Muscle of leg (tissue), 11 donors: Measurements from ENCODE around the gene ZNF236. TPM values are rescaled to one million over a fixed set of nuclear protein-coding genes. Genes with fewer than 3 reads are reported as not detected.
A peak's percentile ranks its signal among the peaks of the same experiment; 100 is the strongest.

Experiments
- DNase-seq: peaks from one replicate; pipeline ENCODE4 v3.0.0; 2013
- H3K27ac ChIP-seq: one replicate; pipeline ENCODE4 v1.5.1; 2013; ENCODE audit warnings: mild to moderate bottlenecking, low read length, control low read depth
- H3K27me3 ChIP-seq: one replicate; pipeline ENCODE4 v1.6.1; 2013; ENCODE audit warnings: low read length; ENCODE audit not compliant: control insufficient read depth, insufficient read depth
- H3K36me3 ChIP-seq: one replicate; pipeline ENCODE4 v1.6.1; 2013; ENCODE audit warnings: low read length; ENCODE audit not compliant: control insufficient read depth, insufficient read depth
- H3K4me1 ChIP-seq: one replicate; pipeline ENCODE4 v1.6.1; 2013; ENCODE audit warnings: low read length; ENCODE audit not compliant: control insufficient read depth, insufficient read depth
- H3K4me3 ChIP-seq: one replicate; pipeline ENCODE4 v1.5.1; 2013; ENCODE audit warnings: low read length, control low read depth
- H3K9me3 ChIP-seq: replicated peaks from 2 replicates; pipeline ENCODE4 v1.6.1; 2013; ENCODE audit warnings: low read depth, low read length; ENCODE audit not compliant: control insufficient read depth
- WGBS: methylation state at CpG from one replicate; pipeline ENCODE4 v1.1.5; 2013; ENCODE audit warnings: missing lambda C conversion rate; ENCODE audit not compliant: insufficient coverage; 5-methylcytosine and 5-hydroxymethylcytosine counted together
- polyA plus RNA-seq, 8 donors: library from polyadenylated mRNA; unstranded; fragments of 120-200 nt; gene quantifications; one replicate each; pipeline versions ENCODE4 v1.2.1 to v1.2.3, GENCODE V29; 2013; ENCODE audit warnings: inconsistent platforms in 1 of 8, low replicate concordance in 1 of 8; ENCODE audit not compliant: insufficient read length in 8 of 8, insufficient read depth in 1 of 8
- total RNA-seq: library from RNA; stranded (reverse); fragments of 120-200 nt; gene quantifications from one replicate; pipeline ENCODE4 v1.2.4, GENCODE V29; 2013

ZNF236 gene
- total and polyA plus RNA-seq, 9 donors, result 5.5 to 13.3 (median 6.1) TPM

GRCh38 chr18:76819411-76820136 lies 2.8 kb upstream of the ZNF236 start:
- Histone ChIP-seq H3K4me3 (no peak overlapping the region), H3K27me3 (no peaks in the 10 kb centered on the region), H3K9me3 (no peaks in the 10 kb centered on the region), H3K27ac (no peak overlapping the region), H3K36me3 (peaks cover 13% of the 10 kb centered on the region), H3K4me1 (peaks cover 18% of the 10 kb centered on the region)
- WGBS, result 85% methylated on average over 4 of the region's 11 CpGs
- DNase-seq, result no peak

- Histone ChIP-seq H3K9me3 (no peaks in the 10 kb centered on the region), H3K4me1 (peaks cover 18% of the 10 kb centered on the region), H3K27ac (peak overlapping the region; percentile 85), H3K27me3 (no peaks in the 10 kb centered on the region), H3K4me3 (peak overlapping the region; percentile 68), H3K36me3 (peaks cover 4% of the 10 kb centered on the region)
- 0% methylated on average over 8 of the region's 12 CpGs for WGBS
- no peak for DNase-seq
Observed at GRCh38 chr18:76821356-76821874, 942 bp upstream of the ZNF236 start.

DNA sequence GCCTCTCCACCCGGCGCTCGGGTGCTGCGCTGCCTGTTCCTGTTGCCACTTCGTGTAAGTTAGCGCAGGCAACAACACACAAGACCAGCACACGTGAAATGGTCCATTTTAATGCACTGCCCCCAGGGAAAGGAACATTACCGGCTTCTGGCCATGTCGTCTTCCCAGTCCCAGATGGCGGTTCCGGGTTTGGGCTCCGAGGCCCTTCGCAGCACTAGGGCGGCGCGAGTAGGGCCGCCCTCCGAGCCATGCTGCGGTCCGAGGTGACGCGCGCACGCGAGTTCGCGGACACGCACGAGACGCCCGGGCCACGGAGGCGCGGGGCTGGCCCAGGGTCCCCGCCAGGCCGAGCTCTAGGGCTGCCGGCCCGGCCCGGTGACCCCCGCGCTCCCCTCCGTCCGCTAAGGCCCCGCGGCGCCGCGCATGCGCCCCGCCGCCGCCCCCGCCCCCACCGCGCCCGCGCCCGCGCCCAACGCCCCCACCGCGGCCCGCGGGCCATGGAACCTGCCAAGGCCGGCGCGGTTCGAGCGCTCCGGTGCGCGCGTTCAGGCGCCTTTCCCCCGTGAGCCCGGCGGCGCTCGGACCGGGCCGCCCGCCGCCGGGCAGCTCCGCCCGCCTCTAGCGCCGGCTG lies 367 bp upstream of the ZNF236 start:
- under 1% methylated on average over 64 of the region's 88 CpGs for WGBS
- Histone ChIP-seq H3K9me3 (no peaks in the 10 kb centered on the region), H3K27me3 (no peaks in the 10 kb centered on the region), H3K4me3 (peak overlapping the region; percentile 68), H3K27ac (peak overlapping the region; percentile 85), H3K4me1 (peaks cover 18% of the 10 kb centered on the region), H3K36me3 (peaks cover 4% of the 10 kb centered on the region)
- peak; percentile 81 for DNase-seq

- peaks cover 4% of the 10 kb centered on the region for H3K36me3 ChIP-seq
- H3K27ac ChIP-seq, result peak overlapping the region; percentile 80
- no peak for DNase-seq
- WGBS, result 3% methylated on average over 26 of the region's 26 CpGs
- no peaks in the 10 kb centered on the region for H3K27me3 ChIP-seq
- peaks cover 18% of the 10 kb centered on the region for H3K4me1 ChIP-seq
- H3K4me3 ChIP-seq, result peak overlapping the region; percentile 72
- H3K9me3 ChIP-seq, result no peaks in the 10 kb centered on the region
Observed at GRCh38 chr18:76823161-76823538, 793 bp downstream of the ZNF236 start.

GRCh38 chr18:76823587-76824011 lies 1.2 kb downstream of the ZNF236 start:
- Histone ChIP-seq H3K9me3 (no peaks in the 10 kb centered on the region), H3K4me3 (peak overlapping the region; percentile 72), H3K27ac (peak overlapping the region; percentile 80), H3K27me3 (no peaks in the 10 kb centered on the region), H3K4me1 (peaks cover 18% of the 10 kb centered on the region), H3K36me3 (peaks cover 4% of the 10 kb centered on the region)
- WGBS, result 10% methylated on average over 10 of the region's 28 CpGs
- DNase-seq, result peak; percentile 61

- Histone ChIP-seq H3K4me3 (peak overlapping the region; percentile 72), H3K4me1 (peaks cover 18% of the 10 kb centered on the region), H3K36me3 (peaks cover 4% of the 10 kb centered on the region), H3K27ac (peak overlapping the region; percentile 80), H3K9me3 (no peaks in the 10 kb centered on the region), H3K27me3 (no peaks in the 10 kb centered on the region)
- WGBS, result 77% methylated on average over 9 of the region's 12 CpGs
- DNase-seq, result no peak
Observed at GRCh38 chr18:76824145-76824676, 1.9 kb downstream of the ZNF236 start.

- no peak overlapping the region for H3K4me3 ChIP-seq
- no peaks in the 10 kb centered on the region for H3K36me3 ChIP-seq
- H3K4me1 ChIP-seq, result peaks cover 18% of the 10 kb centered on the region
- no peaks in the 10 kb centered on the region for H3K9me3 ChIP-seq
- no peak overlapping the region for H3K27ac ChIP-seq
- WGBS, result 64% methylated on average over 3 of the region's 5 CpGs
- no peaks in the 10 kb centered on the region for H3K27me3 ChIP-seq
- no peak for DNase-seq
Observed at GRCh38 chr18:76824754-76825153, 2.4 kb downstream of the ZNF236 start.

DNA sequence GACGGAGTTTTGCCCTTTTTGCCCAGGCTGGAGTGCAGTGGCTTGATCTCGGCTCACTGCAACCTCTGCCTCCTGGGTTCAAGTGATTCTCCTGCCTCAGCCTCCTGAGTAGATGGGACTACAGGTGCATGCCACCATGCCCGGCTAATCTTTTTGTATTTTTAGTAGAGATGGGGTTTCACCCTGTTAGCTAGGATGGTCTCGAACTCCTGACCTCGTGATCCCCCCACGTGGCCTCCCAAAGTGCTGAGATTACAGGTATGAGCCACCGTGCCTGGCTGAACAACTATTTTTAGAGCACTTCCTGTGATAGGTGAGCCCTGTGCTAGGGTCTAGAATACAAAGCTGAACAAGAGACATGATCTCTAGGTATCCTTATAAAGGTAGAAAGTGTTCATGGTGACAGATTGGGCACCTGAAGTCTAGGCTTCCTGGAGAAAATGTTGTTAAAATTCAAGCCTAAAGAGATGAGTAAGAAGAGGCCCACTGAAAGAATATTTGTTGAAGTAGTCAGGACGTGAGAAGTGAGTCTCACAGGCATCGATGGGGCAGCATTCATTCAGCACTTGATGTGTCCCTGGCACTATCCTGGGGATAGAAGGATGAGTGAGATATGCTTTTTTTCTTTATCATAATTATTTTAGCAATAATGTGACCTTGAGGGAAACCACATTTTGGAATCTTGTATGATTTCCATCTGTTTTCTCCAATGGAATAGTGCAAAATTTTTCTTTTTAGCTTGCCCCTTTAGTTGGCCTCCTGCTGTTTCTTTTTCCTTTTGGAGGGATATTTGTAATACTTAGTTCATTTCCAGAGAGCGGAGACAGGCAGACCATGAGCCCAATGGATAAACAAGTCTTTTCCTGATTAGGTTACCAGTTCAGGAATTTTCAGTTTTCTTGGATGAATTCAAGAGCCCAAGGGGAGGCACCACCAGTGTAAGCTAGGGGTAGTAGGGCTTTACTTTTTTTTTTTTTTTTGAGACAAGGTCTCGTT lies 5.1 kb downstream of the ZNF236 start:
- Histone ChIP-seq H3K4me3 (no peak overlapping the region), H3K9me3 (peaks cover 2% of the 10 kb centered on the region), H3K27me3 (no peaks in the 10 kb centered on the region), H3K27ac (peak overlapping the region; percentile 35), H3K4me1 (peaks cover 8% of the 10 kb centered on the region), H3K36me3 (no peaks in the 10 kb centered on the region)
- DNase-seq, result peak; percentile 59
- WGBS, result 58% methylated on average over 8 of the region's 11 CpGs

- no CpG with 5 or more reads among the region's 6 CpGs for WGBS
- Histone ChIP-seq H3K27me3 (no peaks in the 10 kb centered on the region), H3K4me3 (no peak overlapping the region), H3K36me3 (no peaks in the 10 kb centered on the region), H3K27ac (no peak overlapping the region), H3K4me1 (no peaks in the 10 kb centered on the region), H3K9me3 (peaks cover 2% of the 10 kb centered on the region)
- DNase-seq, result no peak
Observed at GRCh38 chr18:76834379-76834778, 12.0 kb downstream of the ZNF236 start.
